Stimulated activated CD4-positive, alpha-beta T cell treated with anti-CD3 and anti-CD28 coated beads, Interleukin-1b, Interleukin-23, amount 100 ng/mL, for 24 hours (primary cell): ENCODE results near the gene PTPN23.

Experiments
- DNase-seq, 4 experiments: peaks; one replicate each; pipeline ENCODE4 v3.0.0-alpha.2; 2020; ENCODE audit warnings: low read depth in 4 of 4, low spot score in 1 of 4

Gene PTPN23

GRCh38 chr3:47404955-47405790 is 24.4 kb downstream of the PTPN23 start:
- no peak for DNase-seq

- DNase-seq = no peak
Measured at GRCh38 chr3:47405820-47406761, 25.3 kb downstream of the PTPN23 start.

- DNase-seq = no peak
Measured at GRCh38 chr3:47406762-47407149, 25.9 kb downstream of the PTPN23 start.

- no peak for DNase-seq
Measured at GRCh38 chr3:47407237-47407636, 26.4 kb downstream of the PTPN23 start.

- no peak for DNase-seq
Measured at GRCh38 chr3:47407896-47408838, 27.3 kb downstream of the PTPN23 start.

GRCh38 chr3:47408839-47409229 is 28.0 kb downstream of the PTPN23 start:
- no peak for DNase-seq

GRCh38 chr3:47409284-47409683 is 28.5 kb downstream of the PTPN23 start:
- DNase-seq = no peak

GRCh38 chr3:47409688-47410416 is 29.0 kb downstream of the PTPN23 start:
- no peak for DNase-seq

- DNase-seq = no peak
Measured at GRCh38 chr3:47410417-47410720, 29.5 kb downstream of the PTPN23 start.

GRCh38 chr3:47410801-47411646 is 30.2 kb downstream of the PTPN23 start:
- no peak for DNase-seq

GRCh38 chr3:47411696-47412452 is 31.1 kb downstream of the PTPN23 start:
- no peak for DNase-seq

- DNase-seq = no peak
Measured at GRCh38 chr3:47412453-47412756, 31.6 kb downstream of the PTPN23 start.

- DNase-seq = no peak
Measured at GRCh38 chr3:47412842-47413520, 32.2 kb downstream of the PTPN23 start.

- DNase-seq = no peak
Measured at GRCh38 chr3:47413751-47414150, 32.9 kb downstream of the PTPN23 start.

GRCh38 chr3:47414161-47414564 is 33.3 kb downstream of the PTPN23 start:
- DNase-seq = no peak

GRCh38 chr3:47414666-47415587 is 34.1 kb downstream of the PTPN23 start:
- DNase-seq = no peak

- no peak for DNase-seq
Measured at GRCh38 chr3:47416041-47416440, 35.2 kb downstream of the PTPN23 start.
